K562 (cell line): ENCODE results near the gene VWDE.

Experiments used
- ATF3 ChIP-seq, 2 experiments: fragments of 450-650 bp in 1 of 2; sonication (generic) in 1 of 2; formaldehyde crosslinking in 1 of 2; IDR thresholded peaks in 1 of 2; conservative IDR thresholded peaks in 1 of 2; 2 replicates each; pipeline versions ENCODE4 v1.6.1 to v1.8.1; 2016 to 2023; ENCODE audit warnings: mild to moderate bottlenecking in 2 of 2, moderate library complexity in 2 of 2, inconsistent platforms in 1 of 2, missing genetic modification reagents in 1 of 2
- BRD9 ChIP-seq: fragments of 450-650 bp; IDR thresholded peaks from 2 replicates; pipeline ENCODE4 v1.6.1; 2018; ENCODE audit warnings: low read depth; ENCODE audit not compliant: partially characterized antibody
- MAFK ChIP-seq: IDR thresholded peaks from 2 replicates; pipeline ENCODE4 v1.6.1; 2011; ENCODE audit warnings: low read length, improper control_type of control experiment
- MXI1 ChIP-seq: IDR thresholded peaks from 2 replicates; pipeline ENCODE4 v1.6.1; 2011; ENCODE audit warnings: low read depth, mild to moderate bottlenecking, improper control_type of control experiment, low read length
- POLR2AphosphoS2 ChIP-seq: IDR thresholded peaks from 2 replicates; pipeline ENCODE4 v1.6.1; 2012; ENCODE audit warnings: low read length, improper control_type of control experiment
- RAD51 ChIP-seq: fragments of 450-650 bp; IDR thresholded peaks from 2 replicates; pipeline ENCODE4 v1.7.1; 2016; ENCODE audit warnings: low read depth, mild to moderate bottlenecking, borderline replicate concordance
- RBFOX2 ChIP-seq: fragments of 200-400 bp; formaldehyde crosslinking; IDR thresholded peaks from 2 replicates; pipeline ENCODE4 v1.6.1; 2017; ENCODE audit warnings: low read depth, mild to moderate bottlenecking, low read length, moderate library complexity
- SIX5 ChIP-seq, 2 experiments: IDR thresholded peaks; 2 replicates each; pipeline ENCODE4 v1.6.1; 2011; ENCODE audit warnings: low read length in 2 of 2, borderline replicate concordance in 1 of 2, low read depth in 1 of 2, mild to moderate bottlenecking in 1 of 2, moderate library complexity in 1 of 2; ENCODE audit not compliant: insufficient read depth in 1 of 2
- SP1 ChIP-seq: sonication (generic); formaldehyde crosslinking; IDR thresholded peaks from 2 replicates; pipeline ENCODE4 v1.8.1; 2022; ENCODE audit warnings: mild to moderate bottlenecking, missing genetic modification reagents
- USF2 ChIP-seq: sonication (generic); formaldehyde crosslinking; IDR thresholded peaks from 2 replicates; pipeline ENCODE4 v1.5.0; 2020; ENCODE audit warnings: missing genetic modification reagents
- ZNF253 ChIP-seq: fragments of 250-450 bp; sonication (Bioruptor Pico); conservative IDR thresholded peaks from 2 replicates; pipeline ENCODE4 v1.6.1; 2021; ENCODE audit warnings: mild to moderate bottlenecking
- ZSCAN29 ChIP-seq: fragments of 450-650 bp; IDR thresholded peaks from 2 replicates; pipeline ENCODE4 v1.6.1; 2017

- no peak for TF ChIP-seq BRD9
- TF ChIP-seq SIX5 (IDR thresholded peaks at IDR 0.05; ENCODE audit: borderline replicate concordance in 1 of 2, insufficient read depth in 1 of 2, low read depth in 1 of 2, low read length in 2 of 2): no peak
- no peak for TF ChIP-seq ATF3 (IDR thresholded peaks at IDR 0.05)
- TF ChIP-seq ATF3 (CRISPR knock-in tag; conservative IDR thresholded peaks at IDR 0.05): no peak
- no peak for TF ChIP-seq POLR2AphosphoS2
- TF ChIP-seq MAFK: no peak
- no peak for TF ChIP-seq MXI1
- TF ChIP-seq RAD51: no peak
- TF ChIP-seq ZSCAN29: no peak
- TF ChIP-seq ZNF253 (CRISPR knock-in tag): no peak
- no peak for TF ChIP-seq USF2 (CRISPR knock-in tag)
- no peak for TF ChIP-seq SP1 (CRISPR knock-in tag)
- no peak for TF ChIP-seq RBFOX2
Observed at GRCh38 chr7:12444785-12445184, 41.1 kb upstream of the VWDE start.
